ENCODE results near the gene GSTM5.
"Not testable (repeated sequence)": the region's sequence is repeated elsewhere in the genome, so short reads cannot be mapped to it uniquely, and the experiment has no call there.

GSTM5 gene

GRCh38 chr1:109697861-109698260, 14.2 kb upstream of the GSTM5 start:
- DNase-seq = not testable (repeated sequence)

- not testable (repeated sequence) for DNase-seq
Measured at GRCh38 chr1:109702940-109703339, 9.1 kb upstream of the GSTM5 start.

GRCh38 chr1:109704173-109704572, 7.9 kb upstream of the GSTM5 start:
- no peak for DNase-seq

- no peak for DNase-seq
Measured at GRCh38 chr1:109705411-109705810, 6.6 kb upstream of the GSTM5 start.

- DNase-seq = not testable (repeated sequence)
Measured at GRCh38 chr1:109708949-109709348, 3.1 kb upstream of the GSTM5 start.

- DNase-seq = not testable (repeated sequence)
Measured at GRCh38 chr1:109709822-109710221, 2.2 kb upstream of the GSTM5 start.

- DNase-seq = no peak
Measured at GRCh38 chr1:109712321-109712864, 342 bp downstream of the GSTM5 start.

GRCh38 chr1:109713636-109714035, 1.6 kb downstream of the GSTM5 start:
- DNase-seq = no peak

GRCh38 chr1:109714661-109715372, 2.8 kb downstream of the GSTM5 start:
- DNase-seq = no peak

GRCh38 chr1:109716121-109716520, 4.1 kb downstream of the GSTM5 start:
- no peak for DNase-seq

- DNase-seq = no peak
Measured at GRCh38 chr1:109716570-109717090, 4.6 kb downstream of the GSTM5 start.

GRCh38 chr1:109717729-109718128, 5.7 kb downstream of the GSTM5 start:
- no peak for DNase-seq

GRCh38 chr1:109718495-109718894, 6.4 kb downstream of the GSTM5 start:
- DNase-seq = no peak

GRCh38 chr1:109719337-109719837, 7.3 kb downstream of the GSTM5 start:
- peak; percentile 22 to 51 (median 47) for DNase-seq

GRCh38 chr1:109721042-109721441, 9.0 kb downstream of the GSTM5 start:
- DNase-seq = peak in 2 of 3 donors; percentile 27 to 39

- no peak for DNase-seq
Measured at GRCh38 chr1:109721971-109722370, 9.9 kb downstream of the GSTM5 start.

- no peak for DNase-seq
Measured at GRCh38 chr1:109722908-109723691, 11.0 kb downstream of the GSTM5 start.

GRCh38 chr1:109724933-109725332, 12.9 kb downstream of the GSTM5 start:
- DNase-seq = no peak

- no peak for DNase-seq
Measured at GRCh38 chr1:109725510-109725909, 13.5 kb downstream of the GSTM5 start.

GRCh38 chr1:109726007-109726406, 14.0 kb downstream of the GSTM5 start:
- no peak for DNase-seq

GRCh38 chr1:109726728-109727373, 14.8 kb downstream of the GSTM5 start:
- no peak for DNase-seq

- DNase-seq = no peak
Measured at GRCh38 chr1:109728870-109729269, 16.8 kb downstream of the GSTM5 start.

- DNase-seq = no peak
Measured at GRCh38 chr1:109730666-109731065, 18.6 kb downstream of the GSTM5 start.
